EL (cell line): ENCODE data around the gene MORC4.

Experiments
- DNase-seq: peaks from one replicate; pipeline ENCODE4 v3.0.0-alpha.2; 2016

Gene MORC4

DNA sequence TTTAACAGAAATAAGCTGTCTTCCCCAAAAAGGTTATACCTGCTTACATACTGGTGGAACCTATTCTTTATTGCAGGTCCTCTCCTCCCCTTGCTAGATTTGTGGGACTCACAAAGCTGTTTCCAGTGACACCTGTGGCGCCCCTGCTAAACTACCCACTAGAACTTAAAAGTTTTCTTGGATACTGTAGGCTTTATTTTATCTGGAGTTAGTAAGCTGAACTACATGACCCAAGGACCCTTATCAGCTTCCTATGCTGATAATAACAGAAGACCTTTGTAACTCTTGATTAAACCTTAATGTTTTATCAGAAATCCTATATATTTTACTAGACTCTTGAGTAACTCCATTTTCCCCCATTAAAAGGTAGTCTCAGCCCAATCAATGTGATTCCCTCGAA is 47.5 kb downstream of the MORC4 start:
- no peak for DNase-seq

DNA sequence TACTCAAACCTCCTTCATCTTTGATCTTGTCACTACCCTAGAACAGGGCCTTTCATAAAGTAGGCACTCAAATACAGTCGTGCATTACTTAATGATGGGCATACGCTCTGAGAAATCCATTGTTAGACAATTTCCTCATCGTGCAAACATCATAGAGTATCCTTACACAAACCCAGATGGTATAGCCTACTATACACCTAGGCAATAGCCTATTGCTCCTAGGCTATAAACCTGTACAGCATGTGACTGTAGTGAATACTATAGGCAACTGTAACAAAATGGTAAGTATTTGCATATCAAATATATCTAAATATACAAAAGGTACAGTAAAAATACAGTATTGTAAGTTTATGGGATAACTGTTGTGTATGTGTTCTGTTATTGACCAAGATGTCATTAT is 47.9 kb downstream of the MORC4 start:
- DNase-seq = no peak

DNA sequence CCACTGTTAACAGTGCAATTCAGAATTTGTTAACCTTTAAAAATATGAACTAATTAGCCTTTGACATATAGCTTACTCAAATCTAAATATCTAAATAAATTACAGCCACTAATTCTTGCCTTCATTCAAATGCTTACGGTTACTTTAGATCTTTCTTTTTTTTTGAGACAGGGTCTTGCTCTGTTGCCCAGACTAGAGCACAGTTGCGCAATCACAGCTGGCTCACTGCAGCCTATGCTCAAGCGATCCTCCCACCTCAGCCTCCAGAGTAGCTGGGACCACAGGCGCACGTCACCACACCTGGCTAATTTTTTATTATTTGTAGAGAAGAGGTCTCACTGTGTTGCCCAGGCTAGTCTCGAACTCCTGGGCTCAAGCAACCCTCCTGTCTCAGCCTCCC is 48.8 kb downstream of the MORC4 start:
- no peak for DNase-seq

DNA sequence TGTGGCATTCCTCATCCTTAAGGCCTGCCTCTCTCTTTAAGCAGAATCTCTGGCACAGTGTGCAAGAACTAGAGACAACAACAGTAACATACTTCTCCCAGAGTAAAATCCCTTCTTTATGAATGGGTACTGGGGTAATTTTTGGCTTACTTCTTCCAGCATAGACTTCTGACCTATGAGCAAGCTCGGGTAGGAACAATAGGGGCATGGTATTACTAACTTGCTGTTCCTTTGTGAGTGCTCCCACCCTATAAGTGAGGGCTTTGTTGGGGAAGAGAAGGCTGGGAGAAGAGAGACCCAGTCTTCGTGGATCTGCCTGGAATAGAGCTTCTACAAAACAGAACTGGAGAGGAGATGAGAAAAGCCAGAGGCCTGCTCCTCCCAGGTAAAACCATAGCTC is 49.6 kb downstream of the MORC4 start:
- no peak for DNase-seq

DNA sequence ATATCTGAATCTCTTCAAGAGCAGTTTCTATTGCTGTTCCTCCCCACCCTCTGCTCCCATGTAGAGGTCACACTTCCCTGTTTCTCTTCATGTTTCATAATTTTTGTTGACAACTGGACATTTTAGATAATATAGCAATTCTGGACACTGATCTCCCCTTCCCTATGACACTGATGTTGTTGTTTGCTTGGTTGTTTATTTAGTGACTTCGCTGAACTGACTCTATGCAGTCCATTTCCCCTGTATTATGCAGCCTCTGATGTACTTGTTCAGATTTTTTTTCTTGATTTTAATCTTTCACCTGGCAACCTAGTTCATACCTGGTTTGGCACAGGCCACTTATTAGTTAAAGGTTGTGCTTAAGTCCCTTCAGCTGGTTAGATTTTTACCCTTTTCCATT is 50.6 kb downstream of the MORC4 start:
- DNase-seq = no peak

DNA sequence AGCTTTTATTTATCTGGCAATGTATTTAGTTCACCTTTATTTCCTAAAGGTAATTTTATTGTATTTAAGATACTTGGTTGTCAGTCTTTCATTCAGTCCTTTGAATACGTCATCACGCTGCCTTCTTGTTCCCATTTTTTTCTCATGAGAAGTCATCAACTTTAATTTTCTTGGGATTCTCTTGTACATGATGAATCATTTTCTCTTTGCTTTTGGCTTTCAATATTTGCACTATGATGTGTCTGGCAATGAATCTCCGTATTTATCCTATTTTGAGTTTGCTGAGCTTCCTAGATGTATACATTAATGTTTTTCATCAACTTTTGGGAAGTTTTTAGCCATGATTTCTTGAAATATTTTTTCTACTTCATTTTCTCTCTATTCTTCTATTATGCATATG is 51.4 kb downstream of the MORC4 start:
- no peak for DNase-seq

DNA sequence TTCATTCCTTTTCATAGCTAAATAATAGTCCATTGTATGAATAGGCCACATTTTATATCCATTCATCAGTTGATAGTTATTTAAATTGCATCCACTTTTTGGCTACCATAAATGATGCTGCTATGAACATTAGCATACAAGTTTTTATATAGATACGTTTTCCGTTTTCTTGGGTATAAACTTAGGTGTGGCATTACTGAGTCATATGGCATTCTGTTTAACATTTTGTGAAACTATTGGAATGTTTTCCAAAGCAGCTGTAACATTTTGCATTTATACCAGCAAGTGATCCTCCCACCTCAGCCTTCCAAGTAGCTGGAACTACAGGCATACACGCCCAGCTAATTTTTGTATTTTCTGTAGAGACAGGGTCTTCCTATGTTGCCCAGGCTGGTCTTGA is 53.5 kb downstream of the MORC4 start:
- DNase-seq = no peak

DNA sequence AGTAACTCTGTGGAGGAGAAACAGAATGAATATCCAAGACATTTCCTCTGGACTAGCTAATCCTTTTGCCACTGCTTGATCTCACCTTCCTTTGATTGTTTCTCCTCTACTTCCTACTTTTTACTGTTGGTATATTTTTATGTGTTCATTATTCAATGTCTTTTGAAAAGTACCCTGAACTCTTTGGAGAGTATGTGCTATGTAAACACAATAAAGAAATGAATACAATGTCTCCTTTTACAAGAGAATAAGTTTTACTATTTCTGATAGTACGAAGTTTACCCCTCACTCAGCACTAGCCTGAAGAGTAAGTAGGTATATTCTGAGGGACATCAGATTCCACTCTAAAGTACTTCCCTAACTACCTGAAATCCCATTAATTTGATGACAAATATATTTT is 59.9 kb downstream of the MORC4 start:
- no peak for DNase-seq

DNA sequence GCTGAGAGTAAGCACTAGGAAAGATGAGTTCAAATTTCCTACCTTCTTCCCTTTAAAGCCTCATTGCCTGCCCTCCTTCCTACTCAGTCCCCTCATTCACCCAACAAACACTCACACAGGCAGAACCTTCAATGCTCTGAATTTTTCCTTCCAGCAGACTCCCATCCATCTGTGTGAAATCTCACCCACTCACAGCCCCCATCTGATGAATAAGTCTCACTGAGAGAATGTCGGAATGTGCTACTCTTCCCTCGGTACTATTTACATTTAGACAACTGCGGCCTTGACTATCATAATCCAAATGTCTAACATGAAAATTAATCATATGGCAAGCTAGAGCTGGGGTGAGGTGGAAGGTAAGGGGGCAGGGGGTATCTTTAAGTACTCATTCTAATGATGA is 60.4 kb downstream of the MORC4 start:
- no peak for DNase-seq

DNA sequence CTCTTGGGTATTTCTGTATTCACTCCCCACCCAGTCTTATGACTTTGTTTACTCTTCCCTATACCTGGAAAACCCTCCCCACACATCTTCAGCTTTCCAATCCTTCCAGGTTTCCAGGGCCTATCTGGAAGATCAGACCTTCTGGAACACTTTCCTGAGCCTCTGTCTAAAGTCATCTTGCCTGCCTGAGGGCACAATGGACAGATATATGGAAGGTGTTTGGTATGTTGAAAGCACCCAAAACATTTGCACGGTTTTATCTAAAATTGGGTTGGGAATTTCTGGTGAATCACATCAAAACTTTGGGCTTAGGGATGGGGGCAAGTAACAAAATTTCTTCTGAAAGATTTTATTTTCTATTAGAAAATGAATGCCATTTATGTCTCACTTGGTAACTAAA is 63.8 kb downstream of the MORC4 start:
- no peak for DNase-seq

DNA sequence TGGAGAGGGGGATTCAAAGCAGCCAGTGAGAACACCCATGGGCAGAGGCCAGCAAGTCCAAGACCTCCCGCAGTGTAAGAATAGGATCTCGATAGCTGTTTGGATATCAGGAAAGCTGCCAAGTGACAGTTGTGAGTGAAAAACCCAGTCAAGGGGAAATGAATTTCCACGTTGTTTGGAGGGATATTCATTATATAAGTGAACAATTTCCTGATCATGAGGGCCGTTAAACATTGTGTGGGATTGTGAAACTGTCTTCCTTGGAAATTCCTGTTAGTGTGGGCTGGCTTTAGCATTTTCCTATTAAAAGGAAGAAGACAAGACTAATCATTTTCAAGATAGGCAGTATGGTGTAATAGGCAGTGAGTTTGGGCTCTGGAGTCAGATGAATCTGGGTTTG is 64.8 kb downstream of the MORC4 start:
- DNase-seq = no peak

DNA sequence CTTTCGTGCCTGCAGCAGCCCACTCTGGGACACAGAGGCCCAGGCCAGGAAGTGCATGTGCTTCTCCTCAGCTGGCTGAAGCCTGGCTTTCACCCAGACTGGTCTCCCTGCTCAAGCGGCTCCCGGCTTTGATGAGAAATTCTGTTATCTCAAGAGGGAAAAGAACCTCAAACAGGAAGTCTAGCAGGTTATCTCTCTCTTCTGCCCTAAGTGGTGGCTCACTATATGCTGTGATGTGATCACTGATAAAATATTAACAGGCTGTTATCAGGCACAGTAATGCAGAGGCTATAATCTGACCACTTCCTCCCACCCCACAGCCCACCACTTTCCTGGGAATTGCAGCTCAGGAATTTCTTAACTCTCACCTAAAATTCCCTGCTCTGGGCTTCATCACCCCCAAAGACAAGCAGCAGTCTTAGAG is 66.5 kb downstream of the MORC4 start:
- DNase-seq = peak; percentile 20

DNA sequence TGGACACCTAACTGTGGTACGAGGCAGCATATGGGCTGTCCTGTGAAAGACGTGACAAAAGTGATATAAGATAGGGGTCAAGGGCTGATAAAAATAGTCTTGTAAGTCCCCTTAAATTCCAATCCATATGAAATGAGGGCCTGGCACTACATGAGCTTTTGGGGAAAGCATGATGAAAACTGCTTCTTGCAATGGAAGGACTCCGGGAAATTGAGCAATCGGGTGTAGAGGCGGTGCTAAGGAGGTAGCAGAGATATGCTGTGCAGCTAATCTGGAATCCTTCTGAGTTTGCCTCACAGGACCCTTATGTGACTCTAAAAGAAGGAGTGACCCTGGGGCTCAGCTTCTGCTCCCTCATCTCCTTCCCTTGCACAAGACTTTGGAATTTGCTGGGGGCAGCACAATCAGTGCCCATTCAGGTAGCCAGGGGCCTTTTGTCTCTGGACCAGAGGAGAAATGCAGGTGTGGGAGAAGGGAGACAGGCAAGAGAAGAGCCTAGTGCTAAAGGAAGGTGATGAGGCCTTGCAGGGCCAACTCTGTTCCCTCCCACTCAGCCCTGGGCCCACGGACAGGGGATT is 67.0 kb downstream of the MORC4 start:
- DNase-seq = peak; percentile 18

DNA sequence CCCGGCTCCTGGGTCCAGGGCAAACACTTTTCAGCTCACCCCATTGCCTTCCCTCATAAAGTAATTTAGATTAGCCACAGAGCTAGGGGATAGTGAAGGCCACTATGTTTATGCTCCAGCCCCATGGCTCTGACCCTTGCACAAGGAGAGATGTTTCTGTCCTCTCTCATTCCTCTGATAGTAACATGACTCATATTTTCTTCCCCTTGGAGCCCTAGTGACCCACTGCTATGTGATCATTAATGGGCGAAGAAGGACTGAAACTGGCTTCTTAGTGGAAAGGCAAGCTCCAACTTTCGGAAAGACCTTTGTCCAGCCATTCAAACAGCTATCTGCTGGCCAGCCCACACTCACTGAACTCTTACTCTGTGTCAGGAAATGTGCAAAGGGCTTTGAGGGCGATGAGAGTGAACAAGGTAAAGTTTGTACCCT is 67.5 kb downstream of the MORC4 start:
- DNase-seq = peak; percentile 49

DNA sequence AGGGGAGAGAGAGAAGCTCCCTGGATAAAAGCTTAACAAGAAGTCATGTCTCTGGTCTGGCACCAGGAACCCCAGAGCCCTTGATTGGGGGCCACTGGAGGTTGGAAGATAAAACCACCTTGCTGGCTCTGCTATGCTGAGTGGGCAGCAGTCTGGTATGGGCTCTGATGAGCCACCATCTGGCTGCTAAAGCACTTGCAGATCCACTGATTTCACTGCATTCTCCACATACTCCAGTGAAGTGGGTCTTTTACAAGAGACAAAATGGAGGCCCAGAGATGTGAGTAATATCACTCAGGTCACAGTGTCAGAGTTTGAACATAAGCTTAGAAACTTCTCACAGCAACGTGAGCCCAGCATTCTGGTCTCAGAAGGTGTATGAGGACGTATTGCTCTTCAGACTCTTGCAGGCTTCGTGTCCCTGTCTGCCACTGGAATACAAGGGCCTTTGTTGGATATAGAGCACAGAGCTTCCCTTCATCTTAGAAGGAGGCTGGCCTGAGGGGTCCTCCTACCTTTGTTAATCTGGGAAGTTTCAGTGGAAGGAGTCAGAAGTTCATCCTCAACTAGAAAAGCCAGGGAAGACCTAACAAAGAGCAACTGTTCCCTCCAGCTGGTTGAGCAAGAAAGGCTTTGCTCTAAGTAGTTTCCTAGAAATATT is 68.1 kb downstream of the MORC4 start:
- peak; percentile 25 for DNase-seq

DNA sequence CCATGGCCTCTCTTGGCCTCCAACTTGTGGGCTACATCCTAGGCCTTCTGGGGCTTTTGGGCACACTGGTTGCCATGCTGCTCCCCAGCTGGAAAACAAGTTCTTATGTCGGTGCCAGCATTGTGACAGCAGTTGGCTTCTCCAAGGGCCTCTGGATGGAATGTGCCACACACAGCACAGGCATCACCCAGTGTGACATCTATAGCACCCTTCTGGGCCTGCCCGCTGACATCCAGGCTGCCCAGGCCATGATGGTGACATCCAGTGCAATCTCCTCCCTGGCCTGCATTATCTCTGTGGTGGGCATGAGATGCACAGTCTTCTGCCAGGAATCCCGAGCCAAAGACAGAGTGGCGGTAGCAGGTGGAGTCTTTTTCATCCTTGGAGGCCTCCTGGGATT is 71.8 kb downstream of the MORC4 start:
- DNase-seq = no peak

DNA sequence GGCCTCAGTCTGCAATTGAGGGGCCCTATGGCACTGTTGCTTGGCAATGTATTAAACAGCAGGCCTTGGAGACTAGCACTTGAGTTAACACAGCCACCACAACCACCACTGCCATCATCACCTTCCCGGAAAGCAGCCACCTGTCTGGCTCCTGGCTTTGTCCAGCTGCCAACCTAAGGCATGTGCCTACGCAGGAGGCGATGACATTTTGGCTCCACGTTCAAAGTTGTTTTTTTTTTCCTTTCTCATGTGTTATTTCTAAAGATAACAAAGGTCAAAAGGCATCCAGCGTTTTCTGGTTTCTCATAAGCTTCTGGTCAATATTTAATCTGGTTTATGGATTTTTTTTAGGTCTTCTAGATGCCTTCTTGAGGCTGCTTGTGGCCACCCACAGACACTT is 72.3 kb downstream of the MORC4 start:
- DNase-seq = no peak

DNA sequence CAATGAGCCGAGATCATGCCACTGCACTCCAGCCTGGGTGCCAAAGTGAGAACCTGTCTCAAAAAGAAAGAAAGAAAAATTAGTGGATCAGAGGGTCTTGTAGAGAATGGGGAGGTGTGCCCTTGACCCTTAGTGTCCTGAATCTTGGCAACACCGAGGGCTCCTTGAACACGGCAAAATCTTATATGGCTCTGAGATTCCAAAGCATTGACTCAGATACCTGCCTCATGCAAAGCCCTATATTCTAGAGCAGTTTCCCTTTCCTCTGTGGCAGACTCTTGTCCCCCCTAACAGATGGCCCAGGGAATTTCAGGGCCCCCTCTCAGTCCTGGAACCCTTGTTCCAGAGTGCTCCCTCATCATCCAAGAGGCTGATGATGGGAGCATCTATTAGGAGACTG is 73.0 kb downstream of the MORC4 start:
- no peak for DNase-seq

DNA sequence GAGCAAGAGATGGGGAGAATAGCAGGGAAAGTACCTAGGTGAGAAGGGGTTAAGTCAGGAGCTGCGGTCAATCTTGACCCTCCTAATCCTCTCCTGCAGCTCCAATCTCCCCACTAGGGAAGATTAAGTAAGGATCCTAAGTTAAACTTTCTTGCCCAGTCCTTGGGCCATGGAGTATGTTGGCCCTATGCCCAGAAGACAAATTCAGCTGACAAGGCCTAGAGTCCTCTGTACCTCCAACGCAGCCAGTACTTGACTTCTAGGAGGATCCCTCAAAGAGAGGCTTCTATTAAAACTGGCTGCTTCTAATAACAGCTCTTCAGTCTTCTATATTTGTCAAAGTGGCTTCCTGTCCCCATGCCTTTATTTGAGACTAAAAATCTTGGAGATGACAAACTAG is 78.4 kb downstream of the MORC4 start:
- DNase-seq = no peak

DNA sequence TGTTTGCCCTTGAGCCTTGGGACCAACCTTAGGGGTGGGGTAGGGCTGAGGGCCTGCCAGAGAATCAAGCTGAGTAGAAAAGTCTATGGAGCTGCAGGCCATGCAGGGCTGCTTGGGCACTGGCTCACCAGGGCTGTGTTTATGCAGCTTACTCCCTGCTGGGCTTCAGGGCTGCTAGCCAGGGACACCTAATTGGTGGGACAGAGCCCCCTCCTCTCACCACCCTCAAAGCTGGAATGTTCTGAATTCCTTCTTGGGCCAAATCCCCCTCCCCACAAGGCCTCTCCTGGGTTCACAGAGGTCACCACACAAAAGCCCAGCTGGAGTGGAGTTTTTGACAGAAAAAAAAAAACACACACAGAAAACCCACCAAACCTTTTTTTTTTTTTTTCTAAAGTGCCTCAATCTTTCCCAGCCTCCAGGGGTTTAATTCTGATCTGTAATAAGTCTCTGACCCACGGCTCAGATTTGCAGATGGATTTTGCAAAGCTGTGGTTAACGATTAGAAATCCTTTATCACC is 80.0 kb downstream of the MORC4 start, which contains the start of gene CLDN2:
TSS of gene CLDN2 (plus strand) at position 471 of the 521 bp plus-strand sequence. CDS start 7,827 bp downstream, outside the sequence.
- no peak for DNase-seq

DNA sequence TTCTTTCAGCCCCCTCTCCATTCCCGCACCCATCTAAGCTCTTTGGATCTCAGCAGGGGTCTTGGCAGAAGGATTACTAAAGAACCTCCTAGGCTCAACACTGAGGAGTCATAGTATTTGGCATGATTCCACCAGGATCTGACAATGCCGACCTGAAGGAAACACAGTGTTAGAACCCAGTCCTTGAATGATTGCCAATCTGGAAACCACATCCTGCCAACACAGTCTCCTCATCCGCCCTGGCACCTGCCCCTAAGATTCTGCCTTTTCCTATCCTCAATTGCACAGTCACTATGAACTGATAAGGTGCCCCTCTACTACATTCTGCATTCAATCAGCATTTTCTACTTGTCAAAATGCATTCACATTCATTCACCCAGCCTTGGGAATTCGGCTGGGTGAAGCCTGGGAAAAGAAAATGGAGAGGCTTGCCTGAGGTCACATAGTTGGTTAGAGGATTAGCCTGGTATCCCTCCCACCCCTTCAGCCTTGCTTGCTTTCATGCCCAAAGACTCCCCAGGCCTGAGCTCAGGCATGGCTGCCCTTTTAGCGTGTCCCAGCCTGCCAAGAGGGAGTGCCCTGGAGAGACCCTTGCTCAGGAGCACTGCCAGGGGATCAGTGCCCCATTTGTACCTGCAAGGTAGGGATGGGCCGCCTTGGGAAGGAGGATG is 82.0 kb downstream of the MORC4 start:
- peak; percentile 81 for DNase-seq

DNA sequence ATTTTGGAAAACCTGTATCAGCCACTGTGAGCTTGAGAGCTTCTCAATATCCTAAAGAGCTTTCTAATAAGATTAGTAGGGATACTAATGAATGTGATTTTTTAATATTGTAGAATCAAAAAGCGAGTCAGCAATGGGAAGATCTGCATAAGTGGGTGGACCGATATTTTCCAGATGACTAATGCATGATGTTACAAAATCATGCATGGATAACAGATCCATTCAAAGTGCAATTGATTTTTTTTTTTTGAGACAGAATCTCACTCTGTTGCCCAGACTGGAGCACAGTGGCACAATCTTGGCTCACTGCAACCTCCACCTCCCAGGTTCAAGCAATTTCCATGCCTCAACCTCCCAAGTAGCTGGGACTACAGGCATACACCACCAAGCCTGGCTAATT is 87.1 kb downstream of the MORC4 start:
- no peak for DNase-seq

DNA sequence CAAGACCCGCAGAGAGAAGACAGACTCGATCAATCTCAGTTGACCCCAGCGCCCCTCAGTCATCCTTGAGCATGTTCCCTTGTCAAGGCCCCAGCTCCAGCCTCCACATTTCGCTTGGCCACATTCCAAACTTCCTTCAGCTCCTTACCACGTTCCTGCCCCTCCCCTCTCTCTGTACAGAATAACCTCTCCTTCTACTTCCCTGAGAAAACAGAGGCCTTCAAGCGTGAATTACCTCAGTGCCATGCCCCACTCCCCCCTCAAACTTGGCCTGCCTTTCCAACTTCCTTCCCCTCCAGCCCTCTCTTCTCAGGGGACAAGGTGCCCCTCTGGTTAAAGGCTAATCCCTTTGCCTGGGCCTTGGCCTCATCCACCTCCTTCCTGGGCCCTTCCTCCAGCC is 93.7 kb downstream of the MORC4 start:
- no peak for DNase-seq

DNA sequence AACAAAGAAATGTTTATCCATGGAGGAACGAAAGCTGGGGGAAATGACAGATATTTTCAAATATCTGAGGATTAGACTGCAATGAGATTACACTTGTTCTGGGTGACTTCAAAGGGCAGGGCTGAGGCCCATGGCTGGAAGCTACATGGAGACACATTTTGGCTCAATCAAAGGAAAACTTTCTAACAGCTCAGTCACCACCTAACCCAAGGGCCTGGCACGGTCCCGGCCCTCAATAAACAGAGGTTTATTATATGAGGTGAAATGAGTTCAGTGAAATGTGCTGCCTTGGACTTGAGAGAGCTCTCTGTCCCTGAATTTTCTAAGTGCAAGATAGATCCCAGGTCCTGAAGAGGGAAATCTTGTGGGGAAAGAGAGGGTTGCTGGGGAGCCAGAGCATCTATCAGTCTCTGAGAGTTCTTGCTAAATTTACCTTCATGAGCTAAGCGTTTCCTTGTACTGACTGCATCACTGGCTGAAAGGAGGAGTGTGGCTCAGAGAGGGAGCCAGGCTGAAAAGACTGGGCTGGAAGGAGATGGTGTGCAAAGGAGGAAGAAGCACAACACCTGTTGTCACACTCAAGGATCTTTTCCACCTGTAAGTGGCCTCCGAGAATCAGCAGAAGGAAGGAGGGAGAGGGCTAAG is 94.8 kb downstream of the MORC4 start:
- DNase-seq = no peak
